ENCODE results near the gene PGAM5. TPM values are rescaled to one million over a fixed set of nuclear protein-coding genes. Genes with fewer than 3 reads are reported as not detected.
"Not testable (repeated sequence)": the region's sequence is repeated elsewhere in the genome, so short reads cannot be mapped to it uniquely, and the experiment has no call there.

The PGAM5 gene
- polyA plus RNA-seq, 1 experiment, result 8.9 TPM

GRCh38 chr12:132687211-132688164 lies 23.2 kb upstream of the PGAM5 start, which contains the start of the genes POLE and PXMP2:
Gene POLE (minus strand): TSS chr12:132687342. CDS start chr12:132687315, 27 bp downstream.
Gene PXMP2 (plus strand): TSS chr12:132687587. CDS start chr12:132687671, 84 bp downstream.
- CTCF ChIA-PET, result no interaction called here
- no peak for TF ChIP-seq CTCF (IDR thresholded peaks at IDR 0.05; ENCODE audit: low read depth, low read length)

GRCh38 chr12:132689227-132689626 lies 21.4 kb upstream of the PGAM5 start:
- ChIA-PET CTCF (no interaction called here), POLR2A (no interaction called here)
- Histone ChIP-seq H3K27ac (ENCODE audit: low read depth, low read length) (no peak overlapping the region), H3K9me3 (ENCODE audit: control insufficient read depth, insufficient read depth, low read length) (no peaks in the 10 kb centered on the region), H3K4me3 (ENCODE audit: low read depth, low read length) (0 out of 2 replicates have a peak overlapping the region, but pooled peaks have one; percentile 1), H3K27me3 (ENCODE audit: control insufficient read depth, insufficient read depth, low read length) (no peaks in the 10 kb centered on the region)
- TF ChIP-seq CTCF (IDR thresholded peaks at IDR 0.05; ENCODE audit: low read depth, low read length), result no peak
- no peak for DNase-seq (ENCODE audit: low read depth, low spot score)

More at GRCh38 chr12:132687211-132688164, 23.2 kb upstream of the PGAM5 start, which contains the start of the genes POLE and PXMP2:
- DNase-seq (ENCODE audit: low read depth, low spot score), result peak; percentile 79
- POLR2A ChIA-PET, result no interaction called here
- H3K27me3 ChIP-seq (ENCODE audit: control insufficient read depth, insufficient read depth, low read length), result no peaks in the 10 kb centered on the region
- no peaks in the 10 kb centered on the region for H3K9me3 ChIP-seq (ENCODE audit: control insufficient read depth, insufficient read depth, low read length)
- H3K27ac ChIP-seq (ENCODE audit: low read depth, low read length), result no peak within 1 kb of the TSS
- H3K4me3 ChIP-seq (ENCODE audit: low read depth, low read length), result peak within 1 kb of the TSS; percentile 61

GRCh38 chr12:132690112-132690511 lies 20.5 kb upstream of the PGAM5 start:
- CTCF ChIA-PET, result no interaction called here
- H3K27me3 ChIP-seq (ENCODE audit: control insufficient read depth, insufficient read depth, low read length), result no peaks in the 10 kb centered on the region
- TF ChIP-seq CTCF (IDR thresholded peaks at IDR 0.05; ENCODE audit: low read depth, low read length), result no peak
- H3K27ac ChIP-seq (ENCODE audit: low read depth, low read length), result no peak overlapping the region
- no peak overlapping the region for H3K4me3 ChIP-seq (ENCODE audit: low read depth, low read length)
- H3K9me3 ChIP-seq (ENCODE audit: control insufficient read depth, insufficient read depth, low read length), result no peaks in the 10 kb centered on the region
- POLR2A ChIA-PET, result no interaction called here
- no peak for DNase-seq (ENCODE audit: low read depth, low spot score)

- H3K27me3 ChIP-seq (ENCODE audit: control insufficient read depth, insufficient read depth, low read length); H3K4me3 ChIP-seq (ENCODE audit: low read depth, low read length); CTCF ChIA-PET; H3K9me3 ChIP-seq (ENCODE audit: control insufficient read depth, insufficient read depth, low read length); POLR2A ChIA-PET; DNase-seq (ENCODE audit: low read depth, low spot score); H3K27ac ChIP-seq (ENCODE audit: low read depth, low read length): not testable (repeated sequence)
Measured at GRCh38 chr12:132692030-132692429, 18.6 kb upstream of the PGAM5 start.

- H3K27ac ChIP-seq (ENCODE audit: low read depth, low read length); POLR2A ChIA-PET; CTCF ChIA-PET; H3K4me3 ChIP-seq (ENCODE audit: low read depth, low read length); H3K27me3 ChIP-seq (ENCODE audit: control insufficient read depth, insufficient read depth, low read length); H3K9me3 ChIP-seq (ENCODE audit: control insufficient read depth, insufficient read depth, low read length); DNase-seq (ENCODE audit: low read depth, low spot score): not testable (repeated sequence)
Measured at GRCh38 chr12:132694888-132695287, 15.8 kb upstream of the PGAM5 start.

- Histone ChIP-seq H3K4me3 (ENCODE audit: low read depth, low read length) (no peak overlapping the region), H3K27ac (ENCODE audit: low read depth, low read length) (no peak overlapping the region), H3K9me3 (ENCODE audit: control insufficient read depth, insufficient read depth, low read length) (no peaks in the 10 kb centered on the region; the same call in 1 of the 2 replicates), H3K27me3 (ENCODE audit: control insufficient read depth, insufficient read depth, low read length) (no peaks in the 10 kb centered on the region)
- ChIA-PET CTCF (no interaction called here), POLR2A (no interaction called here)
- no peak for TF ChIP-seq CTCF (IDR thresholded peaks at IDR 0.05; ENCODE audit: low read depth, low read length)
- DNase-seq (ENCODE audit: low read depth, low spot score), result no peak
Measured at GRCh38 chr12:132695431-132695830, 15.2 kb upstream of the PGAM5 start.
